Stimulated activated CD8-positive, alpha-beta memory T cell treated with anti-CD3 and anti-CD28 coated beads, Interleukin-7, amount 100 ng/mL, for 48 hours (primary cell): ENCODE results near the gene ANKRD28.
"Not testable (repeated sequence)": the region's sequence is repeated elsewhere in the genome, so short reads cannot be mapped to it uniquely, and the experiment has no call there.

ENCODE experiments used
- DNase-seq, 2 donors: peaks; one replicate each; pipeline ENCODE4 v3.0.0-alpha.2; 2020; ENCODE audit warnings: low read depth in 1 of 2; ENCODE audit errors: extremely low read depth in 1 of 2

Gene ANKRD28

DNA sequence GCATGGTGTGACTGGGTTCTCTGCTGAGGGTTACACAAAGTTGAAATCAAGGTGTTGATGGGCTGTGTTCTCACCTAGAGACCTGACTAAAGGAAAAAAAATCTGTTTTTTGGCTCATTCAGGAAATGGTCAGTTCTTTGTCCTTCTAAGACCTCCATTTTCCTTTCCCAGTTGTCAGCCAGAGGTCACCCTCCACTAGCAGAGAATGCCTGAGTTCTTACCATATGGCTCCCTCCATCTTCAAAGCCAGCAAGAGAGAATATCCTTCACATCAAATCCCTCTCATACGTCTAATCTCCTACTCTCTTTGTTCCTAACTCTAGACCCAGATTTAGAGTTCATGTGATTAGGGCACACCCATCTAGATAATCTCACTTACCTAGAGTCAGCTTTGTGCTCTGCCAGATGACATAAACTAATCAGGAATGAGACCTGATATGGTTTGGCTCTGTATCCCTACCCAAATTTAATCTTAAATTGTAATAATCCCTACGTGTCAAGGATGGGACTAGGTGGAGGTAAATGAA is 19.4 kb downstream of the ANKRD28 start:
- no peak for DNase-seq

GRCh38 chr3:15774931-15775560 is 22.7 kb downstream of the ANKRD28 start:
- not testable (repeated sequence) for DNase-seq

- no peak for DNase-seq
These were observed 26.3 kb downstream of the ANKRD28 start for GRCh38 chr3:15771444-15771843.

DNA sequence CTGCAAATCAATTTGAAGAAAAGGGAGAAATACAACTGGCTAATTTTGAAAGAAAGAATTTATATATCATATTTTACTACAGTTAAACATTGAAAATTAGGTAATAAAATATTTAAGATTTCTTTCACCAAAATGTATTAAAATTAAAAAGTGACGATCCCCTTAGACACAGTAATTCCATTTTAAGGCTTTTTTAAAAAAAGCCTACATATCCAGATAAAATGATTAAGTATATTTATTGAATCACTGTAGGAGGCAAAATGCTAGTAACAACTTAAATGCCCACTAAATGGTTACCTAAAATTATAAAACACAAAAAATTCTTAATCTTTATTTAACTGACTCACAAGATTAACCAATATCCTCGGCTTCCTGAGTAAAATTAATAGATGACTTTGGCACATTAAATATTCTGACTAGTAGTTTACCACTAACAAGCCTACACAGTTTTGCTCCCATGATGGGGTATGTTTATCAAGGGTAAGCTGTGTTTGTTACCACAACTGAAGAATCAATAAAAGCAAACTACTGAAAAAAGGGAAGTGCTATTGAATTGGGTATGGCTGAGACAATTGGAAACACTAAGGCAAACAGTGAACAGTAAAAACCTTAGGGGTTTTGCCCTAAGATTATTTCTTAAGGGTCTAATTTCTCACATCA is 28.4 kb downstream of the ANKRD28 start:
- no peak for DNase-seq

GRCh38 chr3:15768421-15769255 is 29.1 kb downstream of the ANKRD28 start:
- no peak for DNase-seq

DNA sequence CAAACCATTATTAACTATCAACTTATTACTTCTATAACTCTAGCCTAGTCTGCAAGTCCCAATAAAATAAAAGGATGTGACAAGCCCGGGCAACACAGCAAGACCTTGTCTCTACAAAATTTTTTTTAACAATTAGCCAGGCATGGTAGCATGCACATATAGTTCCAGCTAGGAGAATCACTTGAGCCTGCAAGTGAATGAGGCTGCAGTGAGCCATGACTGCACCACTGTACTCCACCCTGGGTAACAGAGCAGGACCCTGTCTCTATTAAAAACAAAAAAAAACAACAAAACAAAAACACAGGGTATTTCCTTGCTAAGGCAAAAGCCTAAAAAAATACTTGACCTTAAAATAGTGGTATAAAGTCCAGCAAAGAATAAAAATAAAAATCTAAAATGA is 31.4 kb downstream of the ANKRD28 start:
- no peak for DNase-seq

- no peak for DNase-seq
These were observed 39.5 kb downstream of the ANKRD28 start for GRCh38 chr3:15758295-15758694.

GRCh38 chr3:15757824-15758223 is 40.0 kb downstream of the ANKRD28 start:
- DNase-seq = no peak

DNA sequence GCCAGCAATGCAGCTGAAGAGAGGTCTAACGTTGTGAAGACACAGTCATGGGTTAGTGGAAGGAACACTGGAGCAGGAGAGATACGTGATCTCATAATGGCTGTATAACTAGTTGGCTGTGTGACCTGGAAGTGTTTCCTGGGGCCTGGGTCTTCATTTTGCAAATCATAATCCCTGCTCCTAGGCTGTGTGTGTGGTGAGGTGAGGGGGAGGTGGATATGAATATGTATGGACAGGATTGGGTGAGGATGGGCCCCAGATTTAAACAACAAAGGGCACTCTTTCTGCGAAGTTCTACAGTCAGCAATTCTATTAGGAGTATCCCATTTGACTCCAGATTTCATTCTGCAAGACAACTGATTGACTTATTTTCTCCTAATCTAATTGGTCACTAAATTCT is 41.3 kb downstream of the ANKRD28 start:
- no peak for DNase-seq

DNA sequence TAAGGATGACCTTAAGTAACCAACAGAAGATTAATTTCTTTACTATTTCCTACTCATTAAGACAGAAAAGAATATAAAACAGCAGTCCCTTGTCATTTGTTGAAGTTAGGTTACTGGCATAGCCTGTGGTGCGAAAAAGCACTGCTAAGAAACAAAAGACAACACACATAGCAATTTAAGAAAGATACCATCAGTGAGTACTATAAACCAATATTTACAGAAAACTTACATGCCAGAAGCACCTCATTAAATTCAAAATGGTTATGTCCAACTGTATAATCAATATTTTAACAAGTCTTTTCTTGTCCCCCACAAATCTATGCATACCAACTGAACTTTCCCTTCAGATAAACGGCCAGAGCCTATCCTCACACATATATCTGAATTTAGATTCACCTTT is 42.0 kb downstream of the ANKRD28 start:
- DNase-seq = no peak

DNA sequence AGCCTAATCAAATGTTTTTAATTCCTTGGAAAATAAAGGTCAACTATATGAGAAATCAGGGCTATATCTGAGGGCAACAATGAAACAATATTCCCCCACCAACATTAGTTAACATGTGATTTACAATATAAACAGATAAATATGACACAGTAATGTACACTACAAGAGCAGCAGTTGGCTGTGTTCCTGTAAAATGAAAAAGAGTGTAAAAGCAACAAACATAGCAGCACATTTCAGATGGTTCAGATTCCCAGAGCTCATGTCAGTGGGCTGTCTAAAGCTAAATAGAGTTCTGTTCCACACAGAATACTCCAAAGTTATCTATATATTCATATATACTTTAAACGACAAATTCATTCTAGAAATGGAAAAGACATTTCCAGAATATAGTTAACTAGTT is 42.6 kb downstream of the ANKRD28 start:
- no peak for DNase-seq

- no peak for DNase-seq
These were observed 43.7 kb downstream of the ANKRD28 start for GRCh38 chr3:15754047-15754446.

DNA sequence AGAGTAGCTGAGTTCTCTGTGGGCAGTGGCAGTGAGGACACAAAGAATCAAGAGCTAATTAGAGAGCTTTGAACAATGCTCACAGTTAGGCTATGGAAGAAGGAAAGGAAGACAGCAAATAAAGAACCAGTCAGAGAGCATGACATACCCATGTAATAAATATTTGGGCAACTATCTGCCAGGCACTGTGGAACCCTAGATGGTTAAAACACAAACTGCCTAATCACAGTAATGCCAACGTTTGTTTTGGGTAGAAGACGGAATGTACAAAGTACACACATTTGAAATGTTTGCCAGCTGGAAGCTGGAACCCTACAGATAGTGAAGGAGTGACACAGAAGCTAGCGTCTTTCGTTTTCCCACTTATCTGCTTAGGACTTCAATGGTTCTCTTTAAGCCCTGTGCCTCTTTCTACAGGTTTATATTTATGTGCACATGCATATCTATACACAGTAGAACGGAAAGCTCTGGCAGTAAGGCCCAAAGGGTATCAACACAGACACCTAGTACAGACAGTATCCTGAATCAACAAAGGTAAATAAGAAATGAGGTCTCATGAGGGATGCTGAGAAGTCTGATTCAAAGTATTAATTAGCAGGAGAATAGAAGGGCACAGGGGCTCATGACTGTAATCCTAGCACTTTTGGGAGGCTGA is 44.6 kb downstream of the ANKRD28 start:
- no peak for DNase-seq

DNA sequence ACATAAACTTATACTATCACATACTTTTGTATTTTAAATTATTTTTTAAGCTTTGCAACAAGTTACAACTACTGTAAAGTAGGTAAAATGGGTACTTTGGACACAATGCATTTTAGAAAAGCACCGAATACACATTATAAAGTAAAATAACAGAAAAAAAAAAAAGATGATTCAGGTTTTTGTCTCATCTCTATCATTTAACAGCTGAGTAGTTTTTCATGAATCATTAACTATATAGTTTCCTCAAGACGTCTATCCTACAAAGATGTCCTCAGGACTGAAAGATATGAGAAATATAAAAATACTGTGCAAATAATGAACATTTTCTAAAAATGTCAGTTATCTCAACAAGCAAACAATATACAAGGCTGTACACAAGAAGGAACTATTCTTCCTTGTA is 46.9 kb downstream of the ANKRD28 start:
- no peak for DNase-seq

- no peak for DNase-seq
These were observed 47.6 kb downstream of the ANKRD28 start for GRCh38 chr3:15750143-15750542.

DNA sequence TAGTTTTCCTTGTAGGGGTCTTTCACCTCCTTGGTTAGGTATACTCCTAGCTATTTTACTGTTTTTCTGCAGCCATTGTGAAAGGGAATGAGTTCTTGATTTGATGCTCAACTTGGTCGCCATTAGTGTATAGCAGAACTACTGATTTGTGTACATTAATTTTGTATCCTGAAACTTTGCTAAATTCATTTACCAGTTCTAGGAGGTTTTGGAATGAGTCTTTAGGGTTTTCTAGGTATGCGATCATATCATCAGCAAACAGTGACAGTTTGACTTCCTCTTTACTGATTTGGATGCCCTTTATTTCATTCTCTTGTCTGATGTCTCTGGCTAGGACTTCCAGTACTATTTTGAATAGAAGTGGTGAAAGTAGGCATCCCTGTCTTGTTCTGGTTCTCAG is 51.9 kb downstream of the ANKRD28 start:
- DNase-seq = not testable (repeated sequence)

DNA sequence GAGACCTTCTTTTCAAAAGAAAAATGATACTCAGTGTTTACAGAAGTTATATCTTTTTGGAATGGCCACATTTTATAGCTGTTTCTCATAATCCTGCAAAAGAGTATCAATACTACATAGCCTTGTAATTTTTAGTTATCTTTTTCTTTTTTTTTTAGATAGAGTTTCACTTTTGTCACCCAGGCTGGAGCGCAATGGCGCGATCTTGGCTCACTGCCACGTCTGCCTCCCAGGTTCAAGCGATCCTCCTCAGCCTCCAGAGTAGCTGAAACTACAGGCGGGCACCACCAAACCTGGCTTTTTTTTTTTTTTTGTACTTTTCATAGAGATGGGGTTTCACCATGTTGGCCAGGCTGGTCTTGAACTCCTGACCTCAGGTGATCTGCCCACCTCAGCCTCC is 53.6 kb downstream of the ANKRD28 start:
- DNase-seq = no peak

- DNase-seq = no peak
These were observed 54.2 kb downstream of the ANKRD28 start for GRCh38 chr3:15743587-15744009.

DNA sequence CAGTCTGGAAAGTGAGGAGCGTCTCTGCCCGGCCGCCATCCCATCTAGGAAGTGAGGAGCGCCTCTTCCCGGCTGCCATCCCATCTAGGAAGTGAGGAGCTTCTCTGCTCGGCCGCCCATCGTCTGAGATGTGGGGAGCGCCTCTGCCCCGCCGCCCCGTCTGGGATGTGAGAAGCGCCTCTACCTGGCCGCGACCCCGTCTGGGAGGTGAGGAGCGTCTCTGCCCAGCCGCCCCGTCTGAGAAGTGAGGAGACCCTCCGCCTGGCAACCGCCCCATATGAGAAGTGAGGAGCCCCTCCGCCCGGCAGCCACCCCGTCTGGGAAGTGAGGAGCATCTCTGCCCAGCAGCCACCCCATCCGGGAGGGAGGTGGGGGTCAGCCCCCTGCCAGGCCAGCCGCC is 55.5 kb downstream of the ANKRD28 start:
- not testable (repeated sequence) for DNase-seq

DNA sequence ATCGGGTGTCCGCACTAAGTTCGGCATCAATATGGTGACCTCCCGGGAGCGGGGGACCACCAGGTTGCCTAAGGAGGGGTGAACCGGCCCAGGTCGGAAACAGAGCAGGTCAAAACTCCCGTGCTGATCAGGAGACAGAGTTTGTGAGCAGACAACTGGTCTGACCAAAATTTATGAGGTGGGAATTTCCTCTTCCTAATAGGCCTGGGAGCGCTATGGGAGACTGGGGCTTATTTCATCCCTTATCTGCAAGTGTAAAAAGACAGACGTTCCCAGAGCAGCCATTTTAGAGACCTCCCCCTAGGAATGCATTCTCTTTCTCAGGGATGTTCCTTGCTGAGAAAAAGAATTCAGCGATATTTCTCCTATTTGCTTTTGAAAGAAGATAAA is 59.2 kb downstream of the ANKRD28 start:
- DNase-seq = not testable (repeated sequence)

DNA sequence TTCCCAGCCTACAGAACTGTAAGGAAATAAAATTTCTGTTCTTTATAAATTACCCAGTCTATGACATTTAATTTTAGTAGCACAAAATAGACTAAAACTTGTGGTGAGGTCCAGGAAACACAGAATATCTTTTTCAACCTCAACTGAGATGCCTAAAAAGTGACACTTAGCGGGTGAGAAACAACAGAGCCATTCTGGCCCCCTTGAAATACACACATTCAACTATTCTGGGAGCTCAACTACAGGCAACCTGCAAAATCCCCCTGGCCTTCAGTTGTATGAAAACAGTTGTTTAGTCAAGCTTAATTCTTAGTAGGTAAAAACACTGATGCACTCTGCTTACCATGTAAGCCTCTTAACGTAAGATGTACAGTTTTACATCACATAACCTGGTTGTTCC is 66.8 kb downstream of the ANKRD28 start:
- no peak for DNase-seq
